ENCODE data around the gene ACTL8.
A peak's percentile ranks its signal among the peaks of the same experiment; 100 is the strongest.

The ACTL8 gene

GRCh38 chr1:17752356-17752755, 2.8 kb upstream of the ACTL8 start:
- Histone ChIP-seq H3K9me2 (replicated peaks; ENCODE audit: control insufficient read depth, low read length) (no peaks in the 10 kb centered on the region), H3K27ac (ENCODE audit: low read depth, low read length) (no peak overlapping the region), H3K4me1 (ENCODE audit: control insufficient read depth, low read length) (no peaks in the 10 kb centered on the region), H3K9me3 (ENCODE audit: control insufficient read depth, insufficient read depth, low read length) (peaks cover 14% of the 10 kb centered on the region), H4K20me1 (ENCODE audit: control insufficient read depth, insufficient read depth, low read depth, low read length) (no peaks in the 10 kb centered on the region), H3F3A (ENCODE audit: control insufficient read depth, insufficient read depth) (no peaks in the 10 kb centered on the region), H3K27me3 (ENCODE audit: control insufficient read depth, low read length) (no peaks in the 10 kb centered on the region), H3K36me3 (ENCODE audit: control insufficient read depth, low read length) (no peaks in the 10 kb centered on the region), H3K79me2 (ENCODE audit: control insufficient read depth, low read length) (no peaks in the 10 kb centered on the region), H3K4me2 (ENCODE audit: low read length) (no peak overlapping the region), H3K4me3 (ENCODE audit: low read length) (no peak overlapping the region)
- no peak for TF ChIP-seq CTCF (IDR thresholded peaks at IDR 0.05; ENCODE audit: low read depth, low read length, poor library complexity, severe bottlenecking)
- no peak for TF ChIP-seq EZH2phosphoT487 (IDR thresholded peaks at IDR 0.05; ENCODE audit: borderline replicate concordance, low read length)

- H3K79me2 ChIP-seq (ENCODE audit: control insufficient read depth, low read length): no peaks in the 10 kb centered on the region
- no peak for TF ChIP-seq CTCF (IDR thresholded peaks at IDR 0.05; ENCODE audit: low read depth, low read length, poor library complexity, severe bottlenecking)
- no peak for TF ChIP-seq EZH2phosphoT487 (IDR thresholded peaks at IDR 0.05; ENCODE audit: borderline replicate concordance, low read length)
- H3F3A ChIP-seq (ENCODE audit: control insufficient read depth, insufficient read depth): no peaks in the 10 kb centered on the region
- H3K4me3 ChIP-seq (ENCODE audit: low read length): no peak overlapping the region
- no peaks in the 10 kb centered on the region for H3K36me3 ChIP-seq (ENCODE audit: control insufficient read depth, low read length)
- H3K27me3 ChIP-seq (ENCODE audit: control insufficient read depth, low read length): no peaks in the 10 kb centered on the region
- H3K27ac ChIP-seq (ENCODE audit: low read depth, low read length): no peak overlapping the region
- H3K4me1 ChIP-seq (ENCODE audit: control insufficient read depth, low read length): no peaks in the 10 kb centered on the region
- peaks cover 34% of the 10 kb centered on the region for H3K9me3 ChIP-seq (ENCODE audit: control insufficient read depth, insufficient read depth, low read length)
- no peaks in the 10 kb centered on the region for H4K20me1 ChIP-seq (ENCODE audit: control insufficient read depth, insufficient read depth, low read depth, low read length)
- no peak overlapping the region for H3K4me2 ChIP-seq (ENCODE audit: low read length)
- no peaks in the 10 kb centered on the region for H3K9me2 ChIP-seq (replicated peaks; ENCODE audit: control insufficient read depth, low read length)
These were observed 2.3 kb downstream of the ACTL8 start for GRCh38 chr1:17757426-17757825.

GRCh38 chr1:17759114-17759513, 4.0 kb downstream of the ACTL8 start:
- no peak overlapping the region for H3K4me2 ChIP-seq (ENCODE audit: low read length)
- peaks cover 34% of the 10 kb centered on the region for H3K9me3 ChIP-seq (ENCODE audit: control insufficient read depth, insufficient read depth, low read length)
- peak; percentile 62 for TF ChIP-seq CTCF (IDR thresholded peaks at IDR 0.05; ENCODE audit: low read depth, low read length, poor library complexity, severe bottlenecking)
- no peak for TF ChIP-seq EZH2phosphoT487 (IDR thresholded peaks at IDR 0.05; ENCODE audit: borderline replicate concordance, low read length)
- H3K79me2 ChIP-seq (ENCODE audit: control insufficient read depth, low read length): no peaks in the 10 kb centered on the region
- H3K27ac ChIP-seq (ENCODE audit: low read depth, low read length): no peak overlapping the region
- H4K20me1 ChIP-seq (ENCODE audit: control insufficient read depth, insufficient read depth, low read depth, low read length): no peaks in the 10 kb centered on the region
- no peaks in the 10 kb centered on the region for H3K9me2 ChIP-seq (replicated peaks; ENCODE audit: control insufficient read depth, low read length)
- no peaks in the 10 kb centered on the region for H3F3A ChIP-seq (ENCODE audit: control insufficient read depth, insufficient read depth)
- H3K4me1 ChIP-seq (ENCODE audit: control insufficient read depth, low read length): no peaks in the 10 kb centered on the region
- no peaks in the 10 kb centered on the region for H3K27me3 ChIP-seq (ENCODE audit: control insufficient read depth, low read length)
- no peak overlapping the region for H3K4me3 ChIP-seq (ENCODE audit: low read length)
- H3K36me3 ChIP-seq (ENCODE audit: control insufficient read depth, low read length): no peaks in the 10 kb centered on the region

- no peaks in the 10 kb centered on the region for H3K9me2 ChIP-seq (replicated peaks; ENCODE audit: control insufficient read depth, low read length)
- H3K79me2 ChIP-seq (ENCODE audit: control insufficient read depth, low read length): no peaks in the 10 kb centered on the region
- TF ChIP-seq EZH2phosphoT487 (IDR thresholded peaks at IDR 0.05; ENCODE audit: borderline replicate concordance, low read length) (no peak), CTCF (IDR thresholded peaks at IDR 0.05; ENCODE audit: low read depth, low read length, poor library complexity, severe bottlenecking) (no peak)
- H3K4me2 ChIP-seq (ENCODE audit: low read length): no peak overlapping the region
- H3K9me3 ChIP-seq (ENCODE audit: control insufficient read depth, insufficient read depth, low read length): peaks cover 20% of the 10 kb centered on the region
- no peaks in the 10 kb centered on the region for H3K4me1 ChIP-seq (ENCODE audit: control insufficient read depth, low read length)
- no peak overlapping the region for H3K27ac ChIP-seq (ENCODE audit: low read depth, low read length)
- H3F3A ChIP-seq (ENCODE audit: control insufficient read depth, insufficient read depth): no peaks in the 10 kb centered on the region
- no peak overlapping the region for H3K4me3 ChIP-seq (ENCODE audit: low read length)
- H3K27me3 ChIP-seq (ENCODE audit: control insufficient read depth, low read length): no peaks in the 10 kb centered on the region
- no peaks in the 10 kb centered on the region for H3K36me3 ChIP-seq (ENCODE audit: control insufficient read depth, low read length)
- H4K20me1 ChIP-seq (ENCODE audit: control insufficient read depth, insufficient read depth, low read depth, low read length): no peaks in the 10 kb centered on the region
These were observed 7.2 kb downstream of the ACTL8 start for GRCh38 chr1:17762313-17762712.
